HUES6 (cell line): ENCODE data around the gene RNF112.
A peak's percentile ranks its signal among the peaks of the same experiment; 100 is the strongest.

Experiments used
- H3K27ac ChIP-seq: 2 replicates; pipeline ENCODE4 v1.7.0; 2013; ENCODE audit warnings: low read depth, mild to moderate bottlenecking, low read length, inconsistent platforms
- H3K27me3 ChIP-seq: 2 replicates; pipeline ENCODE4 v1.6.1; 2013; ENCODE audit warnings: low read length; ENCODE audit not compliant: control insufficient read depth, insufficient read depth
- H3K36me3 ChIP-seq: 2 replicates; pipeline ENCODE4 v1.6.1; 2013; ENCODE audit warnings: low read length; ENCODE audit not compliant: control insufficient read depth, insufficient read depth
- H3K4me1 ChIP-seq: 2 replicates; pipeline ENCODE4 v1.6.1; 2013; ENCODE audit warnings: low read length; ENCODE audit not compliant: control insufficient read depth, insufficient read depth
- H3K4me3 ChIP-seq: 2 replicates; pipeline ENCODE4 v1.5.1; 2013; ENCODE audit warnings: low read depth, low read length
- H3K9ac ChIP-seq: one replicate; pipeline ENCODE4 v1.6.1; 2013; ENCODE audit warnings: mild to moderate bottlenecking, low read length
- H3K9me3 ChIP-seq: 2 replicates; pipeline ENCODE4 v1.6.1; 2013; ENCODE audit warnings: low read depth, low read length; ENCODE audit not compliant: control insufficient read depth, insufficient read depth

RNF112 gene

GRCh38 chr17:19410875-19411620 lies at the start of gene RNF112:
Gene RNF112 (plus strand): TSS chr17:19411232. CDS start chr17:19411409, 177 bp downstream.
- Histone ChIP-seq H3K9me3 (no peaks in the 10 kb centered on the region), H3K36me3 (no peaks in the 10 kb centered on the region), H3K27ac (no peak within 1 kb of the TSS), H3K27me3 (no peaks in the 10 kb centered on the region), H3K4me1 (peaks cover 11% of the 10 kb centered on the region), H3K9ac (no peak within 1 kb of the TSS), H3K4me3 (no peak within 1 kb of the TSS)

- Histone ChIP-seq H3K4me3 (peak overlapping the region; percentile 74; the same call in 1 of the 2 replicates), H3K27ac (no peak overlapping the region), H3K9ac (no peak overlapping the region), H3K4me1 (peaks cover 25% of the 10 kb centered on the region), H3K36me3 (peaks cover 41% of the 10 kb centered on the region), H3K27me3 (no peaks in the 10 kb centered on the region), H3K9me3 (no peaks in the 10 kb centered on the region)
Observed at GRCh38 chr17:19361326-19361725, 49.7 kb upstream of the RNF112 start.

GRCh38 chr17:19361944-19362276 lies 49.1 kb upstream of the RNF112 start:
- Histone ChIP-seq H3K27ac (no peak overlapping the region), H3K4me3 (peak overlapping the region; percentile 74), H3K9ac (peak overlapping the region; percentile 70), H3K36me3 (peaks cover 36% of the 10 kb centered on the region), H3K4me1 (peaks cover 25% of the 10 kb centered on the region), H3K27me3 (no peaks in the 10 kb centered on the region), H3K9me3 (no peaks in the 10 kb centered on the region)

- Histone ChIP-seq H3K36me3 (peaks cover 30% of the 10 kb centered on the region), H3K27me3 (no peaks in the 10 kb centered on the region), H3K9ac (peak within 1 kb of the TSS; percentile 70), H3K4me3 (peak within 1 kb of the TSS; percentile 74), H3K4me1 (peaks cover 25% of the 10 kb centered on the region), H3K27ac (no peak within 1 kb of the TSS), H3K9me3 (no peaks in the 10 kb centered on the region)
Observed at GRCh38 chr17:19362277-19363113, 48.5 kb upstream of the RNF112 start, which contains the start of gene B9D1. Gene B9D1 (minus strand): TSS chr17:19362723. CDS start chr17:19362569, 154 bp downstream.

- Histone ChIP-seq H3K4me1 (peaks cover 25% of the 10 kb centered on the region), H3K4me3 (peak overlapping the region; percentile 74), H3K9ac (peak overlapping the region; percentile 28), H3K27me3 (no peaks in the 10 kb centered on the region), H3K27ac (no peak overlapping the region), H3K36me3 (peaks cover 25% of the 10 kb centered on the region), H3K9me3 (no peaks in the 10 kb centered on the region)
Observed at GRCh38 chr17:19363114-19363438, 48.0 kb upstream of the RNF112 start.

GRCh38 chr17:19363460-19364035 lies 47.5 kb upstream of the RNF112 start:
- no peaks in the 10 kb centered on the region for H3K9me3 ChIP-seq
- H3K27me3 ChIP-seq, result no peaks in the 10 kb centered on the region
- no peak overlapping the region for H3K9ac ChIP-seq
- H3K4me3 ChIP-seq, result no peak overlapping the region
- H3K36me3 ChIP-seq, result peaks cover 20% of the 10 kb centered on the region
- no peak overlapping the region for H3K27ac ChIP-seq
- peaks cover 25% of the 10 kb centered on the region for H3K4me1 ChIP-seq

- H3K4me3 ChIP-seq, result no peak overlapping the region
- no peak overlapping the region for H3K9ac ChIP-seq
- peaks cover 25% of the 10 kb centered on the region for H3K4me1 ChIP-seq
- H3K27ac ChIP-seq, result no peak overlapping the region
- no peaks in the 10 kb centered on the region for H3K9me3 ChIP-seq
- H3K36me3 ChIP-seq, result peaks cover 7% of the 10 kb centered on the region
- no peaks in the 10 kb centered on the region for H3K27me3 ChIP-seq
Observed at GRCh38 chr17:19364699-19365498, 46.1 kb upstream of the RNF112 start.

- H3K9ac ChIP-seq, result no peak overlapping the region
- no peak overlapping the region for H3K4me3 ChIP-seq
- H3K36me3 ChIP-seq, result peaks cover 2% of the 10 kb centered on the region; the same call in 1 of the 2 replicates
- H3K4me1 ChIP-seq, result peaks cover 26% of the 10 kb centered on the region
- H3K9me3 ChIP-seq, result no peaks in the 10 kb centered on the region
- no peak overlapping the region for H3K27ac ChIP-seq
- H3K27me3 ChIP-seq, result no peaks in the 10 kb centered on the region
Observed at GRCh38 chr17:19365499-19365817, 45.6 kb upstream of the RNF112 start.

- no peak overlapping the region for H3K4me3 ChIP-seq
Observed at GRCh38 chr17:19365833-19366636, 45.0 kb upstream of the RNF112 start.

GRCh38 chr17:19366637-19366972 lies 44.4 kb upstream of the RNF112 start:
- Histone ChIP-seq H3K4me1 (peaks cover 28% of the 10 kb centered on the region), H3K27me3 (no peaks in the 10 kb centered on the region), H3K4me3 (no peak overlapping the region), H3K36me3 (no peaks in the 10 kb centered on the region), H3K9ac (no peak overlapping the region), H3K27ac (no peak overlapping the region), H3K9me3 (no peaks in the 10 kb centered on the region)

More at GRCh38 chr17:19365833-19366636, 45.0 kb upstream of the RNF112 start:
- no peaks in the 10 kb centered on the region for H3K9me3 ChIP-seq
- no peaks in the 10 kb centered on the region for H3K27me3 ChIP-seq
- H3K36me3 ChIP-seq, result no peaks in the 10 kb centered on the region
- H3K4me1 ChIP-seq, result peaks cover 32% of the 10 kb centered on the region
- H3K9ac ChIP-seq, result no peak overlapping the region
- H3K27ac ChIP-seq, result no peak overlapping the region
